Activated CD4-positive, CD25-positive, alpha-beta regulatory T cell treated with anti-CD3 and anti-CD28 coated beads, Interleukin-2, amount 50 U/mL, for 24 hours (primary cell): ENCODE results near the gene CCDC88C.
"Not testable (repeated sequence)": the region's sequence is repeated elsewhere in the genome, so short reads cannot be mapped to it uniquely, and the experiment has no call there.

Experiments used
- ATAC-seq, 2 donors: fragments of 150-1000 bp; cut with Tn5 transposase; one replicate each; pipeline ENCODE4 v1.10.0; 2021; ENCODE audit warnings: mild to moderate bottlenecking in 1 of 2, moderate library complexity in 1 of 2

Gene CCDC88C

GRCh38 chr14:91264151-91265150, 153.2 kb downstream of the CCDC88C start:
- peak; percentile 48 to 49 for ATAC-seq

DNA sequence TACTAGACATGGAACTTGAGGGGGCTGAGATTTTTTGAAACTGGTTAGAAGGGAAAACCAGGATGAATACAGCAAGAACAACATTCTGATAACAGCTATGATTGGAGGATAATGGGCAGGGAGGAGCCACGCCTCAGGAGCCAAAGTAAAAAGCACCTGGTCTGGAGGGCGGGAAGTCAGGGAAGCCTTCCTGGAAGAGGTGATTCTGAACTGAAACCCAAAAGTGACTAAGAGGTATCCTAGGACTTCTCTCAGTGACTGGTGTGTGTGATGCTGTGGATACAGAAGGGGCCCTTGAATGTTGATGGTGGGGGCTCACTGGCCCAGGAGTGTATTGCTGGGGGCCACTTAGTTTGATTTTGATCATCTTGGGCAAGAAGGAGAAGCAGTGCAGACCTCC, 154.3 kb downstream of the CCDC88C start:
- ATAC-seq: no peak

DNA sequence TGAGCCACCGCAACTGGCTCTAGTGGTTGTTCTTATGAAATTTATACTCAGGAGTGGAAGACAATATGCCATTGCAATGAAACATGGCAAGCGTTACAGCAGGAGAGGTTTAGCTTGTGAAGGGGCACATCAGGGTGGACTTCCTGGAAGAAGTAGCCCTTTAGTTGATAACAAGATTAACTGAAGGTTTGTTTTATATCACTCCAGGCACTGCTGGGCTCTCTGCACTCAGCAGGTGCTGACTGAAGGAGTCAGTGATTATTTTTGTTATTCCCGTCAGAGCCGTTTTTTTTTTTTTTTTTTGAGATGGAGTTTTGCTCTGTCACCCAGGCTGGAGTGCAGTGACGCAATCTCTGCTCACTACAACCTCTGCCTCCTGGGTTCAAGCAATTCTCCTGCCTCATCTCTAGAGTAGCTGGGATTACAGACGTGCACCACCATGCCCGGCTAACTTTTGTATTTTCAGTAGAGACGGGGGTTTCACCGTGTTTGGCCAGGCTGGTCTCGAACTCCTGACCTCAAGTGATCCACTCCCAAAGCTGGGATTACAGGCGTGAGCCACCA, 155.6 kb downstream of the CCDC88C start:
- ATAC-seq: no peak

DNA sequence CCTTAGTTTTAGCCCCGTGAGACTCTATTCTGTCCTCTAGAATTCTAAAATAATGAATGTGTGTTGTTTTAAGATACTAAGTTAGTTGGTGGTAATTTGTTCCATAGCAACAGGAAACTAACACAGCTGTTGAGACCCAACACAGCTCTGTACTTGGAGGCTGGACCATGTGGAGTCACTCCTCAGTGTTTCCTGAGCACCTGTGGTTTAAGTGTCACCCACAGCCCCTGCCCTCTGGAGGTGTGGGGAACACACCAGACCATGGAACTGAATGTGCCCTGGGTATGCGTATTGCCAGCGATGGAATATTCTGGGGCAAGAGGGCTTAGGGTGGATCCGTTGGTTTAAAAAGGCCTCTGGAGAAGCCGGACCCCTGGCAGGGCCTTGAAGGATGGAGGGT, 156.5 kb downstream of the CCDC88C start:
- peak; percentile 45 to 65 for ATAC-seq

- no peak for ATAC-seq
These were observed 158.7 kb downstream of the CCDC88C start for GRCh38 chr14:91258876-91259275.

GRCh38 chr14:91258011-91258618, 159.5 kb downstream of the CCDC88C start:
- peak in 1 of 2 donors; percentile 8 for ATAC-seq

DNA sequence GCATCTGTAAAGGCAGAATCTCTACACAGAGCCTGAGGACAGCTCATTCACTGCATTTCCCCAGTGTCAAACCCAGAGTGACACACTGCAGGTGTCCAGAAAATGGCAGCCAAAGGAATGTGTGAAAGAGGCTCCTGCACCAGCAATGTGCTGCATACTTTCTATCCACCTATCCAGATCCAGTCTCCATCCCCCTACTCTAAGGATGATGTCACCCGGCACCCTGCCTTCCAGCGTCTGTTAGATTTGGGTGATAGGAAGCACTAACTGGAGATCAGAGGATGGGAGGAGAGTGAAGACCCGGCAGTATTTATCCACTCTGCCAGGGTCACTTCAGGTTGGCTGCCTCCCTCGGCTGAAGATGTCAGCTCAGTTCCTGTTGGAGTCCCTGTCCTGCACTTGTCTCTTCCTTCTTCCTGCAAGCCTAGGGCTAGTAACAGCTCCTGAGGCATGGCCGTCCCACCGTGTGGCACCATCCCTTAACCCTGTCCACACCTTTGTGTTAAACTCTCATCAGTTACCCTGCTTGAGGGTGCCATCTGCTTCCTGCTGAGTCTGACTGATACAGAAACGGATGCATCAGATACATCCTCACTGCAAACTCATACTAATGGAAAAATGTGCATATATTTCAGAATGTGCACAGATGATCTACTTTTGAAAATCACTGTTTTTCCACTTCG, 160.2 kb downstream of the CCDC88C start:
- peak; percentile 21 to 23 for ATAC-seq

DNA sequence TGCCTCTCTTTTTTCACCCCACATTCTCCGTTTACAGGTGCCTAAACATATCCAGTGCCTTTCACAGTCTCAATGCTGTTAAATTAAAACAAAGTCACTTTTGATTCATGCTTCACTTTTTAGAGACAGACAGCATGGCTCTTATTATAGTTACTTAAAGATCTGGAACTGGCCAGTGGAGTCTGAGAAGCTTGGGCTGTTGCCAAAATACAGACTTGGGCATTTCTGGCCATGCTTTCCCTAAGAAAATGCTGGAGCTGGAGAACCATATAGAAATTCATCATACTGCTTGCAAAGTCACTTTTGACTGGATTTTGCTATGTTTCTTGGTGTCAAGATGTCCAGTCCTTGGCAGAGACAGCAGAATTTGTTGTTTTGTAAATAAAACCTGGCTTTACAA, 161.0 kb downstream of the CCDC88C start:
- no peak for ATAC-seq

- ATAC-seq: no peak
These were observed 162.5 kb downstream of the CCDC88C start for GRCh38 chr14:91255026-91255695.

DNA sequence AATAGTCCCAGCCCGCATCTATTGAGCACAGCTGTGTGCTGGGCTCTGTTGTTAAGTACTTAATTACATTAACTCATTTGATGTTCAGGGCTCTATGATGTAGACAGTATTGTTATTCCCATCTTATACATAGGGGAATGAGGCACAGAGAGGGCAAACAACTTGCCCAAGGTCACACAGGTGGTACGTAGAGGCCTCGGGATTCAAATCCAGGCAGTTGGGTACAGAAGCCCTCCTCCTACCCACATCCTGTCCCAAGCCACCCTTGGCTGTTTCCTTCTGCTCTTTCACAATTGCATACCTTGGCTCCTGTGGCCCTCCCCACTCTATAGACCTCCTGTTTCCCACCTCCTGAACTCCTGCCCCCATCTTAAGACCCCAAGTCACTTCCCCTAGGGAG, 163.2 kb downstream of the CCDC88C start:
- no peak for ATAC-seq

GRCh38 chr14:91253795-91254323, 163.8 kb downstream of the CCDC88C start:
- no peak for ATAC-seq

- peak; percentile 24 to 41 for ATAC-seq
These were observed 164.5 kb downstream of the CCDC88C start for GRCh38 chr14:91252871-91253794.

DNA sequence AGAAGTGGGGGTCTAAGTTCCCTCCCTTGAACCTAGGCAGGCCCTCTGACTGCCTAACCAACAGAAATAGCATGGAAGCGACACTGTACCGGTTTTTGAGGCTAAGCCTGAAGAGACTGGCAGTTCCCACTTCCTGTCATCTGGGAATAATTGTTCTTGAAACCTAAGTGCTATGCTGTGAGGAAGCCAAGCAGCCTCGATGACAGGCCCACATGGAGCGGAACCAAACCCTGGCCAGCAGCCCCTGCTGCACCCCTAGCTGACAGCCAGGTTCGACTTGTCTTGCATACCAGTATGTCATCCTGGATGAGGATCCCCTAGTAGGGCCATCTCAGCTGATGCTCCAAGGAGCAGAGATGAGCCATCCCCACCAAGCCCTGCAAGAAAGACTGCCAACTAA, 166.7 kb downstream of the CCDC88C start:
- ATAC-seq: no peak

- ATAC-seq: peak in 1 of 2 donors; percentile 3
These were observed 167.6 kb downstream of the CCDC88C start for GRCh38 chr14:91249841-91250616.

- ATAC-seq: peak; percentile 49 to 58
These were observed 171.4 kb downstream of the CCDC88C start for GRCh38 chr14:91246051-91246852.

DNA sequence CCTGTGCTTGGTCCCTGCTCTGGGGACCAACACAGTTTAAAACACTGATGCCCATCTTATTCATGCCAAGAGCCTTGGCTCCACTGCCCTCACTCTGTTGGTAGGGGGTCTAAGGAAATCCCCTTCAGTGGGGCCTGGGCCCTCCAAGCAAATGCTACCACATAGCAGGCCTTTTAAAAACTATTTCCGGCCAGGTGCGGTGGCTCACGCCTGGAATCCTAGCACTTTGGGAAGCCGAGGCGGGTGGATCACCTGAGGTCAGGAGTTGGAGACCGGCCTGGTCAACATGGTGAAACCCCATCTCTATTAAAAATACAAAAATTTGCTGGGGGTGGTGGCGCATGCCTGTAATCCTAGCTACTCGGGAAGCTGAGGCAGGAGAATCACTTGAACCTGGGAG, 172.0 kb downstream of the CCDC88C start:
- ATAC-seq: not testable (repeated sequence)

GRCh38 chr14:91245029-91245428, 172.6 kb downstream of the CCDC88C start:
- peak; percentile 12 to 14 for ATAC-seq

DNA sequence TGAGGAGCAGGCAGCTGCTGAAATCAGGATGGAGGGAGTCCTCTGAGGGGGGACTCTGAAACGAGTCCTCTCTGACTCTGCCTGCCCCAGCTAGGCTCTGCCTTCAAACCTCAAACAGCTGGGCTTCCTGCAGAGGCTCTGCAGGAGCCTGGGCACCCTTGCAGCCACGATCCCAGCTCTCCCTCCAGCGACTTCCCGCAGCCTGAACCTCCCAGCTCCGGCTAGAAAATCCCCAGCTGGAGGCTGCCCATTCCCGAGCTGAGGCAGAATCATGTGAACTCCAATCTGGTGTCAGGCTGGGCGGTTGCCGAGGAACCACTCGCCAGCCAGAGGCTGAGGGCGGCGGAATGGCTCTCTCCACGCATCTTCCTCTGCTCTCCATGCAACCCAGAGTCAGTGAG, 173.1 kb downstream of the CCDC88C start, which contains the start of gene GPR68:
GPR68 (minus strand) TSS at position 204 of the 401 bp plus-strand sequence. CDS start 9,654 bp downstream, outside the sequence.
- no peak for ATAC-seq

- ATAC-seq: no peak
These were observed 174.5 kb downstream of the CCDC88C start for GRCh38 chr14:91243074-91243471.
